RWPE2 (cell line): ENCODE results near the gene CHD6.

Experiments
- ATAC-seq: fragments of 200-7000 bp; cut with Tn5 transposase; 3 replicates; pipeline ENCODE4 v1.9.1; 2021; ENCODE audit warnings: low read depth
- DNase-seq: peaks from one replicate; pipeline ENCODE4 v3.0.0-alpha.2; 2020; ENCODE audit warnings: low spot score
- H3K27ac ChIP-seq: fragments of 450-650 bp; 2 replicates; pipeline ENCODE4 v1.5.1; 2017; ENCODE audit warnings: mild to moderate bottlenecking; ENCODE audit not compliant: poor library complexity, severe bottlenecking
- H3K27me3 ChIP-seq: fragments of 250-450 bp; sonication (Bioruptor Pico); 2 replicates; pipeline ENCODE4 v1.5.1; 2021; ENCODE audit warnings: mild to moderate bottlenecking, moderate library complexity; ENCODE audit not compliant: insufficient read depth, poor library complexity, severe bottlenecking
- H3K36me3 ChIP-seq: fragments of 250-450 bp; sonication (Bioruptor Pico); 2 replicates; pipeline ENCODE4 v1.5.1; 2020; ENCODE audit warnings: low read depth, mild to moderate bottlenecking, moderate library complexity
- H3K4me1 ChIP-seq: fragments of 250-450 bp; sonication (Bioruptor Pico); 2 replicates; pipeline ENCODE4 v1.5.1; 2021; ENCODE audit warnings: mild to moderate bottlenecking, moderate library complexity; ENCODE audit not compliant: insufficient read depth, poor library complexity, severe bottlenecking
- H3K4me3 ChIP-seq: fragments of 250-450 bp; sonication (Bioruptor Pico); 2 replicates; pipeline ENCODE4 v1.5.1; 2021; ENCODE audit warnings: mild to moderate bottlenecking, moderate library complexity; ENCODE audit not compliant: severe bottlenecking
- H3K9me3 ChIP-seq: fragments of 250-450 bp; sonication (Bioruptor Pico); 2 replicates; pipeline ENCODE4 v1.5.1; 2021; ENCODE audit warnings: mild to moderate bottlenecking, moderate library complexity; ENCODE audit not compliant: severe bottlenecking
- TF ChIP-seq, protein P1 (sequence below): fragments of 450-650 bp; IDR thresholded peaks from one replicate; pipeline ENCODE4 v1.5.1; 2017; ENCODE audit warnings: mild to moderate bottlenecking, moderate library complexity; ENCODE audit not compliant: poor library complexity, severe bottlenecking

Gene CHD6

DNA sequence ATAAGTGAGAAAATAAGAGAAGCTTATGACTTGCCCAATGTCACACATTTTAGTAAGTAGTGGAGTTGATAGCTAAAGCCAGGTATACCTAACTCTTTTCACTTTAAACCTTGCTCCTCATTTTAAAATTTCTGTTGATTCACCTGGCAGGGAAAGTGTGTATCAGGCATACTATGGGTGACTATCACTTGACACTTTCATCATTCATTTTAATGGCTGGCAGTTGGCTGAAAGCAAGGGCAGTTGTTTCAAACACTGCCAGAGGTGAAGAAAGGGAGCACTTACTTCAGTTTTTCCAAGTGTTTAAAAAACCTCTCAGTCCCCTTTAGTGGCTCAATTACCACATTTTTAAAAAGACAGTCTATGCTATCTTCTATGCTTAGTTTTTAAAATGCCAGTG is 173.4 kb downstream of the CHD6 start:
- Histone ChIP-seq H3K4me1 (no peaks in the 10 kb centered on the region), H3K27ac (no peak overlapping the region), H3K27me3 (no peaks in the 10 kb centered on the region), H3K9me3 (no peaks in the 10 kb centered on the region), H3K4me3 (no peak overlapping the region), H3K36me3 (peaks cover 70% of the 10 kb centered on the region)
- TF ChIP-seq, protein P1, sequence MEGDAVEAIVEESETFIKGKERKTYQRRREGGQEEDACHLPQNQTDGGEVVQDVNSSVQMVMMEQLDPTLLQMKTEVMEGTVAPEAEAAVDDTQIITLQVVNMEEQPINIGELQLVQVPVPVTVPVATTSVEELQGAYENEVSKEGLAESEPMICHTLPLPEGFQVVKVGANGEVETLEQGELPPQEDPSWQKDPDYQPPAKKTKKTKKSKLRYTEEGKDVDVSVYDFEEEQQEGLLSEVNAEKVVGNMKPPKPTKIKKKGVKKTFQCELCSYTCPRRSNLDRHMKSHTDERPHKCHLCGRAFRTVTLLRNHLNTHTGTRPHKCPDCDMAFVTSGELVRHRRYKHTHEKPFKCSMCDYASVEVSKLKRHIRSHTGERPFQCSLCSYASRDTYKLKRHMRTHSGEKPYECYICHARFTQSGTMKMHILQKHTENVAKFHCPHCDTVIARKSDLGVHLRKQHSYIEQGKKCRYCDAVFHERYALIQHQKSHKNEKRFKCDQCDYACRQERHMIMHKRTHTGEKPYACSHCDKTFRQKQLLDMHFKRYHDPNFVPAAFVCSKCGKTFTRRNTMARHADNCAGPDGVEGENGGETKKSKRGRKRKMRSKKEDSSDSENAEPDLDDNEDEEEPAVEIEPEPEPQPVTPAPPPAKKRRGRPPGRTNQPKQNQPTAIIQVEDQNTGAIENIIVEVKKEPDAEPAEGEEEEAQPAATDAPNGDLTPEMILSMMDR = no peak
- ATAC-seq (no peak), DNase-seq (no peak)

DNA sequence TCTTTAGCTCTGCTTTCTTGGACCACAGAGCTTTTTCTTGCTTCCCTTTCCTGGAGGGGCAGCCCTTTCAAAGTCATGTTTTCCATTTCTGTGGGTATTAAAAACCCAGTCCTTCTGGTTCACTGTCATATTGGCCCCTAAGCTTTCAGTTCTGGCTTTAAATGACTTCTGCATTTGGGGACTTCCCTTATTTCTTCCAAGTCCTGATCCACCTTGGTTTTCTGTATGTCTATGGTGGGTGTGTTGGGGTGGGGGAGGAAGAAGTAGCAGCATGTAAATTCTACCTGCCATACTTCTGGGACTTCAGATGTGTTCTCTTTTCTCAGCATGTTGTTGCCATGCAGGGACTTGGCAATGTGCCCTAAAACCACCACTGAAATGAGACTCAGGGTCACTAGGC is 174.5 kb downstream of the CHD6 start:
- H3K9me3 ChIP-seq = no peaks in the 10 kb centered on the region
- H3K4me1 ChIP-seq = no peaks in the 10 kb centered on the region
- peaks cover 71% of the 10 kb centered on the region for H3K36me3 ChIP-seq
- H3K4me3 ChIP-seq = no peak overlapping the region
- TF ChIP-seq, protein P1 = no peak
- no peak for DNase-seq
- ATAC-seq = no peak
- no peak overlapping the region for H3K27ac ChIP-seq
- H3K27me3 ChIP-seq = no peaks in the 10 kb centered on the region

DNA sequence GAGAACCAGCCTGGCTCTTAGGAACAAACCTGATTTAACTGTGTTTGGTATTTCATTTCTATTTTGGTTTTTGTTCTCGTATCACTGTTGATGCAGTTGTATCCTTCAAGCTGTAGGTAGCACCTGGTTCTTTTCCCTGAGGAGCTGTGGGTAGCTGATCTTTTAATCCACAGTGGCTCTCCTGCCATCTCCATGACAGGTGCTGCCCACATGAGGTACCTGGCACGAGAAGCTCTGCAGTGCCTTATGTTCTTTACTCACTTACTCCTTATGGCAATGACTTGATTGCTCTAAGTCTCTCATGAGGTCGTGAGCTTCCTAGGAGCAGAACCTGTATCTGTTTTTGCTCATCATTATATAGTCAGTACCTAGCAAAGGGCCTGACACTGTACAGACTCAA is 177.3 kb downstream of the CHD6 start:
- DNase-seq = no peak
- Histone ChIP-seq H3K9me3 (no peaks in the 10 kb centered on the region), H3K4me1 (no peaks in the 10 kb centered on the region), H3K27me3 (no peaks in the 10 kb centered on the region), H3K4me3 (no peak overlapping the region), H3K36me3 (peaks cover 62% of the 10 kb centered on the region), H3K27ac (no peak overlapping the region)
- TF ChIP-seq, protein P1 = no peak
- ATAC-seq = no peak

DNA sequence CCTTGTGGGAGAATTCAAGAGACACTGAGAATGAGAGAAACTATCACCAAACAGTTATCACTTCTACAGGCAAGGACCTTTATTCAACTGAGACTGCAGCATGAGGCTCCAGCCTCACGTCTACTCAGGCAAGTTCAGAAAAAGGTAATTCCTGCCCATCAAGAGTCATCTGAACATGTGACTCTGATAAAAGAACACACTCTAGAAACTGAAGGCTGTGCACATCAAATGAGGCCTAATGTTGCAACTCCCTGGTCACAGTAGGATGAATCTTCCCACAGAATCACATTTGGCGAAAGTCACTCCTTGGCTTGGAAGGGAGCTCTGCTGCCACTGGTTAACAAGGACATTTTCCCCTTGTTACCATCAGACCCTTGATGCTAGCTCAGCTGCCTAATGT is 180.3 kb downstream of the CHD6 start:
- H3K27ac ChIP-seq = no peak overlapping the region
- no peaks in the 10 kb centered on the region for H3K9me3 ChIP-seq
- ATAC-seq (no peak), DNase-seq (no peak)
- no peak overlapping the region for H3K4me3 ChIP-seq
- H3K27me3 ChIP-seq = no peaks in the 10 kb centered on the region
- H3K36me3 ChIP-seq = peaks cover 63% of the 10 kb centered on the region
- H3K4me1 ChIP-seq = no peaks in the 10 kb centered on the region
- TF ChIP-seq, protein P1 = no peak

DNA sequence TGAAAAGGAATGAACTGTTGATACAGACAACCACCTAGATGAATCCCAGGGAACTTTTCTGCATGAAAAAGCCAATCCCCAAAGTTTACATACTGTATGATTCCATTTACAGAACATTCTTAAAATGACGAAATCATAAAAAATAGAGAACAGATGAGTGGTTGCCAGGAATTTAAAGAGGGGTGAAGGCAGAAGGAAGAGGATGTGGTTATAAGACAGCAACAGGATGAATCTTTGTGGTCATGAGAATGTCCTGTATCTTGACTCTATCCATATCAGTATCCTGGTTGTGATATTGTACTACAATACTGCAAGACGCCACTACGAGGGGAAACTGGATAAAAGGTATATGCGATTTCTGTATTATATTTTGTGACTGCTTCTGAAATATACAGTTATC is 181.5 kb downstream of the CHD6 start:
- no peaks in the 10 kb centered on the region for H3K27me3 ChIP-seq
- DNase-seq (no peak), ATAC-seq (peak; percentile 79)
- H3K4me3 ChIP-seq = no peak overlapping the region
- H3K27ac ChIP-seq = peak overlapping the region; percentile 4
- TF ChIP-seq, protein P1 = no peak
- H3K36me3 ChIP-seq = peaks cover 63% of the 10 kb centered on the region
- H3K9me3 ChIP-seq = no peaks in the 10 kb centered on the region
- H3K4me1 ChIP-seq = no peaks in the 10 kb centered on the region
